ENCODE measurements around the gene GPSM3.

GPSM3 gene

DNA sequence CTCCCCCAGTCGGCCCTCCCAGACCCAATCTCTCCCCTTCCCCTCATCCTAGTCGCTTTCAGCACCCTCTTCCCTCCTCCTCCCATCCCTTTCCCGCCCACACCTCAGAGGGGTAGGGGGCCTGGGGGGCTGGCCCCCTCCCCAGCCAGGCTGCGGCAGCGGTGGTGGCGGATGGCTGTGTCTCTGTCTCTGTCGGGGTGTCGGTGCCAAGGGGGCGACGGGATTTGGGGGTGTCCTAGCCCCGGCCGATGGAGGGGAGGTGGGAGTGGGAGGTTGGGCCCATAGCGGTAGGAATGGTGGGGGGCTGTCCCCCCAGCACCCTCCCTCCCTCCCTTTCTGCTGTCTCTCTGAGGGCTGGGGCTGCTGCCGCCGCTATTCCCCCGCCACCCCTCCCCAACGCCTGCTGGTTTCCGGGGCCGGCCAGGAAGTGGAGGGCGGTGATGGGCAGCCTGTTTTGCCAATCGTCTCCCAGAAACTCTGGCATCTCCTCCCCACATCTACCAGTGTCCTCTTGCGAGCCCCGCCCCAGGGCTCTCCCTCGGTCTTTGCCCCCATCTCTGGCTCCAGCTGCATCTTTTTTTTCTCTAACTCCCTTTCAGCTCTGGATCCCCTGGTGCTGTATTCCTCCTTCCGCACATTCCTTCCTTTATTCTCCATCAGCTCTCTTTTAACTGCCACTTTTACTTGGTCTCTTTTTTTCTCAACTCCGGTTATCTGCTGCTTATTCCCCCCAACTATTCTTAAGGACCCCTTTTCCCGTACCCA, 16.6 kb downstream of the GPSM3 start, which contains the start of gene AGPAT1:
Gene AGPAT1 (minus strand): TSS at position 374 of the 765 bp plus-strand sequence. CDS start 4,588 bp downstream, outside the sequence.
- H3K27me3 ChIP-seq (ENCODE audit: insufficient read depth, low read length) = no peaks in the 10 kb centered on the region
- peak within 1 kb of the TSS; percentile 98 for H3K27ac ChIP-seq (ENCODE audit: low read length)
- H3K36me3 ChIP-seq (ENCODE audit: insufficient read depth, low read depth, low read length) = peaks cover 38% of the 10 kb centered on the region
- H3K9ac ChIP-seq (ENCODE audit: low read depth, low read length) = peak within 1 kb of the TSS; percentile 93
- H3K4me1 ChIP-seq (ENCODE audit: insufficient read depth, low read length) = peaks cover 13% of the 10 kb centered on the region
- no peaks in the 10 kb centered on the region for H3K9me3 ChIP-seq (ENCODE audit: insufficient read depth, low read depth, low read length)
- H3K4me3 ChIP-seq (ENCODE audit: low read length) = peak within 1 kb of the TSS; percentile 88

DNA sequence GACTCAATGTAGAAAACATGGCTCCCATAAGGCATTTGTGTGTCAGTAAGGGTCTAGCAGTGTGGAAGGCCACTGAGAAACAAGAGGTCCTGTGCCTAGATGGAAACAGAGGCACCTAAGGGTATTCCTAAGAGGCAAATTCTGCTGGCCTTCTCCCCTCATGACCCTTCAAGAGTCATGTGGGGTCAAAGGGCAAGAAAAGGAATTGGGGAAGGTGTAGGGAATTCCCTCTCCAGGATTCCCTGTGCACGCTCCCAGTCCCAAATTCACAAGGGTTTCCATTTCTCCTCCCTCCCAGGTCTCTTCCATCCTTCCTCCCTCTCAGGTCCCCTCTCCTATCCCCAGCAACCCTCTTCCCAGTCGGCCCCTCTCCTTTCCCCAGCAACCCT, 17.1 kb downstream of the GPSM3 start:
- Histone ChIP-seq H3K4me3 (ENCODE audit: low read length) (peak overlapping the region; percentile 88), H3K36me3 (ENCODE audit: insufficient read depth, low read depth, low read length) (peaks cover 38% of the 10 kb centered on the region), H3K9me3 (ENCODE audit: insufficient read depth, low read depth, low read length) (no peaks in the 10 kb centered on the region), H3K9ac (ENCODE audit: low read depth, low read length) (peak overlapping the region; percentile 85), H3K27ac (ENCODE audit: low read length) (no peak overlapping the region), H3K4me1 (ENCODE audit: insufficient read depth, low read length) (peaks cover 13% of the 10 kb centered on the region), H3K27me3 (ENCODE audit: insufficient read depth, low read length) (no peaks in the 10 kb centered on the region)

DNA sequence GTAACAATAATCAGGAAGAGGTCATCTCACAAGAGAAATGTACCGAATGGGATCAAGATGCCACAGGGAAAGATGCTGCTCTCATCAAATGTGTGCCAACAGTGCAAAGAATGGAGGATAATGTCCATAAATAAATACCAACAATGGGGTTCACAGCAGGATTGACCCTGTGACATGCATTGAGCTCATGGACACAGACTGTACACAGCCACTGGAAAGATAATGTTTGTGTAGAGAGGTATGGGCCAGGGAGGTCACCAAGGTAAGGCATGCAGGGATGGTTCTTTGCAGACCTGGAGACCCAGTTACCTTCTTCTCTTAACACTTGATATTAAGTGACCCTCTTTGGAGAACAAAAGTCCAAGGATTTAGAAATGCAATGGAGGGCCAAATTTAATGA, 18.0 kb downstream of the GPSM3 start:
- Histone ChIP-seq H3K36me3 (ENCODE audit: insufficient read depth, low read depth, low read length) (peaks cover 39% of the 10 kb centered on the region), H3K9ac (ENCODE audit: low read depth, low read length) (no peak overlapping the region), H3K9me3 (ENCODE audit: insufficient read depth, low read depth, low read length) (no peaks in the 10 kb centered on the region), H3K27me3 (ENCODE audit: insufficient read depth, low read length) (no peaks in the 10 kb centered on the region), H3K4me3 (ENCODE audit: low read length) (peak overlapping the region; percentile 88), H3K27ac (ENCODE audit: low read length) (no peak overlapping the region), H3K4me1 (ENCODE audit: insufficient read depth, low read length) (peaks cover 13% of the 10 kb centered on the region)

DNA sequence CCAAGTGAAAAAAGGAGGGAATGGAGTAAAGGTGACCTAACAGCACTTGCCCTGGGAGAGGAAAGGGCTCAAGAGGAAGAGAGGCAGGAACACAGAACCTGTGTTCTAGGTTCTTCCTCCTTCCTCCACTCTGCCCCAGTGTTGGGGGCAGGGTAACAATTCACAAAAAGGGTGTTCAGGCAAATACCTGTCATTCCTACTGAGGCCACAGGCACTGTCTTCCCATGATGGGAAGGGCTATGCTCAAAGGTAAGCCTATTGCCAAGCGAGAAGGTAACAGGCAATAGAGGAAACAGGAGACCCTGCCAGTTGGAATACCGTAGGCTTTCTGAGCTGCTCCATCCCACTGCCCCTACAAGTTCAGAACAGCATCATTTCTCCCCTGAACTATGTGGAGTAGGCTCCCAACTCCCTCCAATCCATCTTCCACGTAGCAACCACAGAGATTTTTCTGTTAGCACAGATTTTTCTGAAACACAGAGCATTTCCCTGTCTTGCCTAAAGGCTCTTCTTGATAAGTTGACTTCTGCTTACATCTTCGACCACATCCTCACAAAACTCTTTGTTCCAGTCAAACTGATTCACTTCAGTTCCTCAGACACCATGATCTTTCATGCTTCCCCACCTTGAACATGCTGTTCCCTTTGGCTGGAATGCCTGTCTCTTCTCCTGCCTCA, 19.3 kb downstream of the GPSM3 start:
- no peaks in the 10 kb centered on the region for H3K27me3 ChIP-seq (ENCODE audit: insufficient read depth, low read length)
- peaks cover 52% of the 10 kb centered on the region for H3K36me3 ChIP-seq (ENCODE audit: insufficient read depth, low read depth, low read length)
- H3K9me3 ChIP-seq (ENCODE audit: insufficient read depth, low read depth, low read length) = no peaks in the 10 kb centered on the region
- no peak overlapping the region for H3K4me3 ChIP-seq (ENCODE audit: low read length)
- peaks cover 13% of the 10 kb centered on the region for H3K4me1 ChIP-seq (ENCODE audit: insufficient read depth, low read length)
- no peak overlapping the region for H3K9ac ChIP-seq (ENCODE audit: low read depth, low read length)
- H3K27ac ChIP-seq (ENCODE audit: low read length) = no peak overlapping the region

DNA sequence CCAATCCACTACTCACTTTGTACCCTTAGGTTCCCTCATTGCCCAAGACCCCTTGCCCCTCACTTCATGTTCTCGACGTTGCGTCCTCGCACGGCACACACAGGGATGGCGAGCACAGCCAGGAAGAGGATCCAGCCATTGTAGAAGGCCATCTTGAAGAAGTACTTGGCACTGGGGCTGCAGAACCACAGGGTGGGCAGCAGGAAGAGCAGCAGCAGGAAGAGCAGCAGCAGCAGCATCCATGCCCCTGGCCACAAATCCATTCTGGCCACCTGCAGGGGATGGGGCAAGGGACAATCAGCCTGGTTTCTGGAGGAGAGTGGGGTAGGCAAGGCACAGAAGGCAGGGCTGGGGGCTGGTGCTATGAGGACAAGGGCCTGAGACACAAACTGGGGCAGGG, 21.2 kb downstream of the GPSM3 start:
- Histone ChIP-seq H3K27ac (ENCODE audit: low read length) (no peak overlapping the region), H3K4me1 (ENCODE audit: insufficient read depth, low read length) (peaks cover 7% of the 10 kb centered on the region), H3K9ac (ENCODE audit: low read depth, low read length) (no peak overlapping the region), H3K4me3 (ENCODE audit: low read length) (no peak overlapping the region), H3K36me3 (ENCODE audit: insufficient read depth, low read depth, low read length) (peaks cover 66% of the 10 kb centered on the region), H3K9me3 (ENCODE audit: insufficient read depth, low read depth, low read length) (no peaks in the 10 kb centered on the region), H3K27me3 (ENCODE audit: insufficient read depth, low read length) (no peaks in the 10 kb centered on the region)

DNA sequence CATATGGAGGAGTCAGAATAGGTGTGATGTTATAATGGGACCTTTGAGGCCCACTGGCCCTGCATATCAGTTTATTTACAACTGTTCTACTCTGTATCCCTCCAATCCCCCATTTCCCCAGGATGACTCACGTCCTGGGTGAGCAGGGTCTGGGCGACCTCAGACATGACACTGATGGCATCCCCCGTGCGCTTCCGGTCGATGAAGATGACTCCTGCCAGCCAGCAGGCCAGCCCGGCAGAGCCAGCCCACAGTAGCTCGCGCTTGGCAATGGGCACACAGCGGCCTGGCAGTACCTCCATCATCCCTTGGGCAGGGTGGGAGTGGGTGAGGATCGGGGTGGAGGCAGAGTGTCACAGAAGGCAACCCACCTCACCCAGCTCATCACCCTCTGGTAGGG, 22.1 kb downstream of the GPSM3 start:
- Histone ChIP-seq H3K4me1 (ENCODE audit: insufficient read depth, low read length) (peaks cover 5% of the 10 kb centered on the region), H3K4me3 (ENCODE audit: low read length) (no peak overlapping the region), H3K36me3 (ENCODE audit: insufficient read depth, low read depth, low read length) (peaks cover 61% of the 10 kb centered on the region)

DNA sequence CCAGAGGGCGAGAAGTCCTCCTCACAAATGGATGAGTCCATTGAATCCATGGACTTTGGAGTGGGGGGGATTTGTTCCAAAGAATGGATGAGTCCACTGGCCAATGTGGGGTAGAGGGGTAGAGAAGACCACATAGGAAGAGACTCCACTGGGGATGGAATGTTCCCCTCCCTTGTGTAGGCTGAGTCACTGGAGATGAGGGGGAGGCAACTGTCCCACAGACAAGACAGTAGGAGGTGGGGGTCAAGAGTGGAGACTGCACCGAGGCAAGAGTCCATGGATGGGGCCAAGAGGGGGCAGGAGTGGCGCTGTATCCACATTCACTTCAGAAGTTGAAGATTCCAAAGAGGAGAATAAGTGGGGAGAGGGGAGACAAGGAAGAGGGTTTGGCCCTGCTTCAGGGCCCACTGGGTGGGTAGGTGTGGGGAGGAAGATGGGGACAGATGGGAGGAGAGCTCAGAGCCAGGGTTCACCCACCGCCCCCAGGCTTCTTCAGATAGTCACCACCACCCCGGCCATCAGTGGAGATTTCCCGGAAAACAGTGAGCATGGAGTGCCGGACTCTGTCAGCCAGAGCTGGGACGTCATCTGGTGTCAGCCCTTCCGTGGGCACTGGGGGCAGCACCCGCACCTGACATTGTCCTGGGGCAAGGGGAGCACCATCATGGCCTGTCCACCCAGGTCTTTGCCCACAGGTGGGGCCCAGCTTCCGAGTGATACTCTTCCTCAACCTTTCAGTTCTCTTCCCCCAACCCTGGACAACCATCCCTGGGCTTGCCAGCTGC, 23.4 kb downstream of the GPSM3 start:
- H3K9me3 ChIP-seq (ENCODE audit: insufficient read depth, low read depth, low read length) = no peaks in the 10 kb centered on the region
- no peaks in the 10 kb centered on the region for H3K4me1 ChIP-seq (ENCODE audit: insufficient read depth, low read length)
- H3K27me3 ChIP-seq (ENCODE audit: insufficient read depth, low read length) = no peaks in the 10 kb centered on the region
- peaks cover 48% of the 10 kb centered on the region for H3K36me3 ChIP-seq (ENCODE audit: insufficient read depth, low read depth, low read length)
- H3K9ac ChIP-seq (ENCODE audit: low read depth, low read length) = no peak overlapping the region
- no peak overlapping the region for H3K4me3 ChIP-seq (ENCODE audit: low read length)
- no peak overlapping the region for H3K27ac ChIP-seq (ENCODE audit: low read length)

More for the DNA sequence above, 22.1 kb downstream of the GPSM3 start:
- H3K27ac ChIP-seq (ENCODE audit: low read length) = no peak overlapping the region
- H3K9me3 ChIP-seq (ENCODE audit: insufficient read depth, low read depth, low read length) = no peaks in the 10 kb centered on the region
- no peaks in the 10 kb centered on the region for H3K27me3 ChIP-seq (ENCODE audit: insufficient read depth, low read length)
- H3K9ac ChIP-seq (ENCODE audit: low read depth, low read length) = no peak overlapping the region

DNA sequence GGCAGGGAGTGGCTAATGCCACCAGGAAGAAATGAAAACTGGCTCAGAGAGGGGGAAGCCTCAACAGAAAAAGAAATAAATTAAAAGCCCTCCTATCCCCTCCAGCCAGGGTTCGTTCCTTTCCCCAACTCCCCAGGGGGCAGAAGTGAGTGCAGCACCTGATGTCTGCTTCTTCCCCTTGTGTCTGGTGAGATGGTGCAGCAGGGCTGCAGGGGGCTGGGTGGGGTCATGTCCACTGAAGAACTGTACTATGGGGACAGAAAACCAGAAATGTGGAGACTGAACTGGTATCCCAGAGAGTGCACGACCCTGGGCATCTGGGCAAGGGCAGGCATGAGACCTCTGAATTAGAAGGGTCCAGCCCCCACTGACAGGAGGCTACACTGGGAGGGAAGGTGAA, 24.1 kb downstream of the GPSM3 start:
- Histone ChIP-seq H3K27ac (ENCODE audit: low read length) (no peak overlapping the region), H3K36me3 (ENCODE audit: insufficient read depth, low read depth, low read length) (peaks cover 48% of the 10 kb centered on the region), H3K27me3 (ENCODE audit: insufficient read depth, low read length) (no peaks in the 10 kb centered on the region), H3K9me3 (ENCODE audit: insufficient read depth, low read depth, low read length) (no peaks in the 10 kb centered on the region), H3K4me3 (ENCODE audit: low read length) (no peak overlapping the region), H3K4me1 (ENCODE audit: insufficient read depth, low read length) (no peaks in the 10 kb centered on the region), H3K9ac (ENCODE audit: low read depth, low read length) (no peak overlapping the region)

DNA sequence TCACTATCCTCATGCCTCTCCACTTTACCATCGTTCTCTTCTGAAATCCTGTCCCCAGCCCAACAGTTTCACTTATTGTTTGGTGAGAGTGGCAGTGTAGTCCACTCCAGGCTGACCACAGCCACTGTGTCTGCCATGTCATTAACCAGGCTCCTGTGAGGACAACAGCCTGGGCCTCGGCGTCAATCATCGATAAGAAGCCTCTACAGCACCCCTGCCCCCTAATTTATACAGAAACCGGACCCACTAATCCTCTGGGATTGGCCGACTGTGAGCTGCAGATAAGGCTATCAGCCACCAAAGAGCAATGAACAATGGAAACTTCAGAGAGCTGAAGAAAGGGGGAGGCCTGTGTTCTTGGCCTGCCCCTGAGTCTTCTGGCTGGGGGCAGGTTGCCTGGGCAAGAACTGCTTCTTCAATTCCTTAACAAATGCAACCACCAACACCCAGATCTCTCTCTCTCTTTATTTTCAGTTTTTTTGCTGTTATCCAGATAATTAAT, 24.6 kb downstream of the GPSM3 start:
- no peak overlapping the region for H3K4me3 ChIP-seq (ENCODE audit: low read length)
- H3K27ac ChIP-seq (ENCODE audit: low read length) = no peak overlapping the region
- H3K36me3 ChIP-seq (ENCODE audit: insufficient read depth, low read depth, low read length) = peaks cover 51% of the 10 kb centered on the region
- H3K9me3 ChIP-seq (ENCODE audit: insufficient read depth, low read depth, low read length) = no peaks in the 10 kb centered on the region
- no peak overlapping the region for H3K9ac ChIP-seq (ENCODE audit: low read depth, low read length)
- no peaks in the 10 kb centered on the region for H3K4me1 ChIP-seq (ENCODE audit: insufficient read depth, low read length)
- H3K27me3 ChIP-seq (ENCODE audit: insufficient read depth, low read length) = no peaks in the 10 kb centered on the region

DNA sequence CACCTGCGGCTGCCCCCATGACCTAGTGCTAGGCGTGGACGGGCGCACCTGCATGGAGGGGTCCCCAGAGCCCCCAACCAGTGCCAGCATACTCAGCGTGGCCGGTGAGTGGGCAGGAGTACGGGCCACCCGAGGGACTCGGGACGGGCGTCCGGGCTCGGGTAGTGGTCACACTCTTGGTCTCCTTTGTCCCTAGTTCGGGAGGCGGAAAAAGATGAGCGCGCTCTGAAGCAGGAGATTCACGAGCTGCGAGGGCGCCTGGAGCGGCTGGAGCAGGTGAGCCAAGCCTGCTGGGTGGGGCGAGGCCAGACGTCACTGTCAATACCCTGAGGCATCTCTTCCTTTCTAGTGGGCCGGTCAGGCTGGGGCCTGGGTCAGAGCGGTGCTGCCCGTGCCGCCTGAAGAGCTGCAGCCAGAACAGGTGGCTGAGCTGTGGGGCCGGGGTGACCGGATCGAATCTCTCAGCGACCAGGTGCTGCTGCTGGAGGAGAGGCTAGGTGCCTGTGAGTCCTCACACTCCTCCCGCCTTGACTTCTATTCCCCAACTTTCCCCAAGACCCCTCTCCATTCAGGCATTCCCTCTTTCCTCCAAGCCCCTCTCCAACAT, 25.2 kb downstream of the GPSM3 start:
- peaks cover 56% of the 10 kb centered on the region for H3K36me3 ChIP-seq (ENCODE audit: insufficient read depth, low read depth, low read length)
- no peaks in the 10 kb centered on the region for H3K27me3 ChIP-seq (ENCODE audit: insufficient read depth, low read length)
- H3K4me1 ChIP-seq (ENCODE audit: insufficient read depth, low read length) = no peaks in the 10 kb centered on the region
- no peak overlapping the region for H3K9ac ChIP-seq (ENCODE audit: low read depth, low read length)
- H3K27ac ChIP-seq (ENCODE audit: low read length) = no peak overlapping the region
- H3K4me3 ChIP-seq (ENCODE audit: low read length) = no peak overlapping the region
- H3K9me3 ChIP-seq (ENCODE audit: insufficient read depth, low read depth, low read length) = no peaks in the 10 kb centered on the region

DNA sequence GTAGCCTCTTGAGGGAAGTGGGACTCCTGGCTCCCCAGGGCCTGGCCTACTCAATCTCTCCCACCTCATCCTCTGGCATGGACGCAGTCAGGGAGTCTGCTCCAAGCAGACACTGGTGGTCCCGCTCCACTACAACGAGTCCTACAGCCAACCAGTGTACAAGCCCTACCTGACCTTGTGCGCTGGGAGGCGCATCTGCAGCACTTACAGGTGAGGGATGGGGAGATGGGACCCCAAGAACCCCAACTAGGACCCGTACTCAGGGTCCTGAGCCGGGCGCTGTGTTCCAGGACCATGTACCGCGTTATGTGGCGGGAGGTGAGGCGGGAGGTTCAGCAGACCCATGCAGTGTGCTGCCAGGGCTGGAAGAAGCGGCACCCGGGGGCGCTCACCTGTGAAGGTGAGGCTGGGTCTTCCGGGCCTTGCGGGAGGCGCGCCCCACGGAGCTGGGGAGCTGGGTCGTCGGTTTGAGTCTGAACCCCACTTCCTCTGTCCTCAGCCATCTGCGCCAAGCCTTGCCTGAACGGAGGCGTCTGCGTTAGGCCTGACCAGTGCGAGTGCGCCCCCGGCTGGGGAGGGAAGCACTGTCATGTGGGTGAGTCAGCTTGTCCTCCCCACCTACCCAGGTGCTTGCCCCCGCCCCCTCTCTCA, 25.9 kb downstream of the GPSM3 start:
- H3K9ac ChIP-seq (ENCODE audit: low read depth, low read length) = no peak overlapping the region

More for the DNA sequence above, 25.9 kb downstream of the GPSM3 start:
- H3K9me3 ChIP-seq (ENCODE audit: insufficient read depth, low read depth, low read length) = no peaks in the 10 kb centered on the region
- no peak overlapping the region for H3K4me3 ChIP-seq (ENCODE audit: low read length)
- H3K36me3 ChIP-seq (ENCODE audit: insufficient read depth, low read depth, low read length) = peaks cover 55% of the 10 kb centered on the region
- H3K27me3 ChIP-seq (ENCODE audit: insufficient read depth, low read length) = no peaks in the 10 kb centered on the region
- no peak overlapping the region for H3K27ac ChIP-seq (ENCODE audit: low read length)
- H3K4me1 ChIP-seq (ENCODE audit: insufficient read depth, low read length) = no peaks in the 10 kb centered on the region
